ENCODE data around the gene CENPN.

Gene CENPN

DNA sequence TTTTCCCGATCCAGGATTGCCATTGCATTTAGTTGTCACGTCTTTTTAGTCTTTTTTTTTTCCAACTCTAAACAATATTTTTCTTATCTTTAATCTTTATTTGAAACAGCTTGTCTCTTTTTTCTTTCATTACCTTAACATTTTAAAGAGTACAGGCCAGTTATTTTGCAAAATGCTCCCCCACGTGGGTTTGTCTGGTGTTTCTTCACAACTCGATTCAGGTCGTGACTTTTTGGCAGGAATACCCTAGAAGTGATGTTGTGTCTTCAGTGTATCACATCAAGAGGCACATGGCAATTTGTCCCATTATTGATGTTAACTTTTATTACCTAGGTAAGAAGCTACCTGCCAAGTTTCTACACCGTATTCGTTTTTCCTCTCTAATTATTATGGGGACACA is 18.3 kb upstream of the CENPN start:
- TF ChIP-seq FOXA1 (IDR thresholded peaks at IDR 0.05) (no peak), HDGF (IDR thresholded peaks at IDR 0.05; ENCODE audit: borderline replicate concordance) (no peak), FOXM1 (IDR thresholded peaks at IDR 0.05; ENCODE audit: borderline replicate concordance) (no peak), FOXK2 (IDR thresholded peaks at IDR 0.05) (no peak), BHLHE40 (IDR thresholded peaks at IDR 0.05; ENCODE audit: borderline replicate concordance) (no peak), ZNF384 (IDR thresholded peaks at IDR 0.05) (no peak), NFRKB (IDR thresholded peaks at IDR 0.05) (no peak), CTBP1 (IDR thresholded peaks at IDR 0.05; ENCODE audit: borderline replicate concordance) (no peak), TARDBP (IDR thresholded peaks at IDR 0.05) (no peak), L3MBTL2 (conservative IDR thresholded peaks at IDR 0.05) (no peak), SUZ12 (IDR thresholded peaks at IDR 0.05) (no peak), ARNT (IDR thresholded peaks at IDR 0.05) (no peak), ELF4 (IDR thresholded peaks at IDR 0.05) (no peak), LEF1 (IDR thresholded peaks at IDR 0.05; ENCODE audit: borderline replicate concordance) (no peak), SP1 (IDR thresholded peaks at IDR 0.05) (no peak)
- TF ChIP-seq, protein P1, sequence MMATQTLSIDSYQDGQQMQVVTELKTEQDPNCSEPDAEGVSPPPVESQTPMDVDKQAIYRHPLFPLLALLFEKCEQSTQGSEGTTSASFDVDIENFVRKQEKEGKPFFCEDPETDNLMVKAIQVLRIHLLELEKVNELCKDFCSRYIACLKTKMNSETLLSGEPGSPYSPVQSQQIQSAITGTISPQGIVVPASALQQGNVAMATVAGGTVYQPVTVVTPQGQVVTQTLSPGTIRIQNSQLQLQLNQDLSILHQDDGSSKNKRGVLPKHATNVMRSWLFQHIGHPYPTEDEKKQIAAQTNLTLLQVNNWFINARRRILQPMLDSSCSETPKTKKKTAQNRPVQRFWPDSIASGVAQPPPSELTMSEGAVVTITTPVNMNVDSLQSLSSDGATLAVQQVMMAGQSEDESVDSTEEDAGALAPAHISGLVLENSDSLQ (IDR thresholded peaks at IDR 0.05), result no peak
- ChIA-PET POLR2A (no interaction called here), CTCF (interaction anchor here (0.6 to 1.2 kb wide), 3 partner anchors 17 to 49 kb away, joined by 3 to 4 read pairs (median 3); no protein-coding TSS in a partner anchor)
- no peak for DNase-seq (ENCODE audit: extremely low spot score)

DNA sequence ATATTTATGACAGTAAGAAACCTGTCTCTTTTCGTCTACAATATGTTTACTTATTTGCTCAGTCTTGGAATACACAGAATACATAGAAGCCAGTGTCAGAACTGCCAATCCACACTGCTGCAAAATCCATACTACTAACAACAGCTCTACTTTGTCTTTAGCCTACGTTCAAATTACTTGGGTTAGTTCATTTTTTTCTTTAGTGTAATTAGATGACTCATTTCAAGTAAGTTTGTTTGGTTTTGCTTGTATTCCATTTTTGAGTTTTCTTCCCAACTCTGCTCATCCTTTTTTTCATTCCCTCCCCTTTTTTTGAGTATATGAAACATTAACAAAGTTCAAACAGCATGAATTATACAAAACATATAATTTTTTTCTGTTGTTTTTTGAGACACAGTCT is 17.2 kb upstream of the CENPN start:
- POLR2A ChIA-PET, result no interaction called here
- DNase-seq (ENCODE audit: extremely low spot score), result no peak
- CTCF ChIA-PET, result no interaction called here
- no peak for TF ChIP-seq SUZ12 (IDR thresholded peaks at IDR 0.05)
- TF ChIP-seq, protein P1 (IDR thresholded peaks at IDR 0.05), result peak; percentile 37

DNA sequence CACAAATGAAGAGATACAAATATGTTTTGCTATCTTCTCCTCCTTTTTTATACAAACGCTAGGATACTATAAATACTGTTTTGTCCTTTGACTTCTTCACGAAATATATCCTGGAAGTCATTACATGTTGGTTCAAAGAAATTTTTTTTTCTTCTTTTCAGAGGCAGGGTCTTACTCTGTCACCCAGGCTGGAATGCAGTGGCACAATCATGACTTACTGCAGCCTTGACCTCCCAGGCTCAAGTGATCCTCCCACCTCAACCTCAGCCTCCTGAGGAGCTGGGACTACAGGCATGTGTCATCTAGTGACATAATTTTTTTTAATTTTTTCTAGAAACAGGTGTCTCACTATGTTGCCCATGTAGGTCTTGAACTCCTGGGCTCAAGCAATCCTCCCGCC is 16.4 kb upstream of the CENPN start:
- POLR2A ChIA-PET, result no interaction called here
- TF ChIP-seq HDGF (IDR thresholded peaks at IDR 0.05; ENCODE audit: borderline replicate concordance) (no peak), ELF4 (IDR thresholded peaks at IDR 0.05) (no peak), FOXM1 (IDR thresholded peaks at IDR 0.05; ENCODE audit: borderline replicate concordance) (no peak), SUZ12 (IDR thresholded peaks at IDR 0.05) (no peak), TARDBP (IDR thresholded peaks at IDR 0.05) (no peak), ARNT (IDR thresholded peaks at IDR 0.05) (no peak), L3MBTL2 (conservative IDR thresholded peaks at IDR 0.05) (no peak), FOXK2 (IDR thresholded peaks at IDR 0.05) (no peak), NFRKB (IDR thresholded peaks at IDR 0.05) (no peak), ZNF384 (IDR thresholded peaks at IDR 0.05) (no peak), SP1 (IDR thresholded peaks at IDR 0.05) (no peak), LEF1 (IDR thresholded peaks at IDR 0.05; ENCODE audit: borderline replicate concordance) (no peak), BHLHE40 (IDR thresholded peaks at IDR 0.05; ENCODE audit: borderline replicate concordance) (no peak), FOXA1 (IDR thresholded peaks at IDR 0.05) (no peak), CTBP1 (IDR thresholded peaks at IDR 0.05; ENCODE audit: borderline replicate concordance) (no peak)
- TF ChIP-seq, protein P1 (IDR thresholded peaks at IDR 0.05), result no peak
- CTCF ChIA-PET, result interaction anchor here (1.2 kb wide), 1 partner anchor 16 kb away, joined by 4 read pairs; no protein-coding TSS in a partner anchor
- no peak for DNase-seq (ENCODE audit: extremely low spot score)

DNA sequence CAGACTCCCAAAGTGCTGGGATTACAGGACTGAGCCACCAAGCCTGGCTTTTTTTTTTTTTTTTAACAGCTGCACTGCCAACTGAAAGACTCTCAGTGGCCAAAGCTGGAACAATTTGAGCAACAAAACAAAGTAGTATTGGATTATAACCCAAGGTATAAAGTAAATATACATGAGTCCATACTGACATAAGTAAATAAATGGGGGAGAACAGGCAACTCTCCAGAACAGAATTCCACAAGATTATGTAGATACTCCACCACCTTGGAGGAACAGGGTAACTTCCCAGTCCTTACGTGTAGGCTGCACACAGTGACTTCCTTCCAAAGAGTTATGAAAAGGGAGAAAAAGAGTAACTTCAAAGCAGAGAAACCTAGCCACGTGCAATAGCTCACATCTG is 16.0 kb upstream of the CENPN start:
- no peak for DNase-seq (ENCODE audit: extremely low spot score)
- POLR2A ChIA-PET, result no interaction called here
- no peak for TF ChIP-seq BHLHE40 (IDR thresholded peaks at IDR 0.05; ENCODE audit: borderline replicate concordance)
- no peak for TF ChIP-seq ARNT (IDR thresholded peaks at IDR 0.05)
- no peak for TF ChIP-seq ELF4 (IDR thresholded peaks at IDR 0.05)
- TF ChIP-seq, protein P1 (IDR thresholded peaks at IDR 0.05), result no peak
- no peak for TF ChIP-seq FOXM1 (IDR thresholded peaks at IDR 0.05; ENCODE audit: borderline replicate concordance)
- TF ChIP-seq FOXK2 (IDR thresholded peaks at IDR 0.05), result no peak
- CTCF ChIA-PET, result interaction anchor here (1.2 kb wide), 1 partner anchor 16 kb away, joined by 4 read pairs; no protein-coding TSS in a partner anchor

DNA sequence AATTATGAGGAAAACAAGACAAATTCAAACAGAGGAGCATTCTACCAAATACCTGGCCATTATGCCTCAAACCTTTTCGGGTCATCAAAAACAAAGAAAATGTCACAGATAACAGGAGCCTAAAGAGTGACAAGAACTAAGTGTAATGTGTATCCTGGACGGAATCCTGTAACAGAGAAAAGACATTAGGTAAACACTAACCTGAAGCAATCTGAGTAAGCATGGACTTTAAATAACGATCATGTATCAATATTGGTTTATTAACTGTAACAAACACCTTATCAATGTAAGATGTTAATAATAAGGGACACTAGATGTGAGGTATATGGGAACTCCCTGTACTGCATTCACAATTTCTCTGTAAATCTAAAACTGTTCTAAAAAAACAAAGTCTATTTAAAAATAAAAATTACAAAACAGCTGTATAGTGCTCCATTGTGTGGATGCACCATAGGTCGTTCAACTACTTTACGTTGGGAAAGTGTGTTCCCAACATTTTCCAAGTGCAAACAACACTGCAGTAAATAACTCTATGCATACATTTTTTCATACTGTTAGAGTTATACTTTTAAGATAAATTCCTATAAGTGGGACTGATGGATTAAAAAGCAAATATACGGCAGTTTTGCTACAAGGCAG is 15.1 kb upstream of the CENPN start:
- ChIA-PET CTCF (interaction anchor here (1.2 to 1.9 kb wide), 2 partner anchors 13 to 17 kb away, joined by 4 to 7 read pairs; no protein-coding TSS in a partner anchor), POLR2A (no interaction called here)
- TF ChIP-seq FOXA1 (IDR thresholded peaks at IDR 0.05), result no peak
- no peak for TF ChIP-seq L3MBTL2 (conservative IDR thresholded peaks at IDR 0.05)
- no peak for TF ChIP-seq FOXK2 (IDR thresholded peaks at IDR 0.05)
- no peak for TF ChIP-seq CTBP1 (IDR thresholded peaks at IDR 0.05; ENCODE audit: borderline replicate concordance)
- TF ChIP-seq ARNT (IDR thresholded peaks at IDR 0.05), result no peak
- no peak for TF ChIP-seq FOXM1 (IDR thresholded peaks at IDR 0.05; ENCODE audit: borderline replicate concordance)
- no peak for TF ChIP-seq ELF4 (IDR thresholded peaks at IDR 0.05)
- TF ChIP-seq HDGF (IDR thresholded peaks at IDR 0.05; ENCODE audit: borderline replicate concordance), result no peak
- no peak for TF ChIP-seq SUZ12 (IDR thresholded peaks at IDR 0.05)
- TF ChIP-seq TARDBP (IDR thresholded peaks at IDR 0.05), result no peak
- no peak for TF ChIP-seq ZNF384 (IDR thresholded peaks at IDR 0.05)
- DNase-seq (ENCODE audit: extremely low spot score), result no peak
